GM21515 (cell line): Measurements from ENCODE around the gene XRN2.

Experiments
- ATAC-seq: cut with Tn5 transposase; IDR thresholded peaks from one replicate; pipeline ENCODE4 v1.9.1; 2021; ENCODE audit not compliant: unreplicated experiment

The XRN2 gene

DNA sequence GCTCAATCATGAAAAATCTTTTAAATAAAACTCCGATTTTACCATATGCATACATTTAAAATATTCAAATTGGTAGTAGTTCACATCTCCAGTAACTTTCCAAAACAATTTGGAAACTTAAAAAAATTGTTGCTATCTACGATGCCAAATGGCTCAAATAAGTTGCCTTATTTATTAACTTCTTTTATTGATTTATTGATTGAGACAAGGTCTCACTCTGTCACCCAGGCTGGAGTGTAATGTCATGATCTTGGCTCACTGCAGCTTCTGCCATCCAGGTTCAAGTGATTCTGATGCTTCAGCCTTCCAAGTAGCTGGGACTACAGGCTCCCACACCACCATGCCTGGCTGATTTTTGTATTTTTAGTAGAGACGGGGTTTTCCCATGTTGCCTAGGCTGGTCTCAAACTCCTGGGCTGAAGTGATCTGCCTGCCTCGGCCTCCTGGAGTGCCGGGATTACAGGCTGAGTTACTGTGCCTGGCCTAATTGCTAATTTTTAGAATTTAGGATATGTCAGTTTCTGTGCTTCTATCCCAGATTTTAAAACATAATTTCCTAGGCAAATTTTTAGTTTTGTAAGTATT is 81.3 kb downstream of the XRN2 start:
- ATAC-seq = no peak

DNA sequence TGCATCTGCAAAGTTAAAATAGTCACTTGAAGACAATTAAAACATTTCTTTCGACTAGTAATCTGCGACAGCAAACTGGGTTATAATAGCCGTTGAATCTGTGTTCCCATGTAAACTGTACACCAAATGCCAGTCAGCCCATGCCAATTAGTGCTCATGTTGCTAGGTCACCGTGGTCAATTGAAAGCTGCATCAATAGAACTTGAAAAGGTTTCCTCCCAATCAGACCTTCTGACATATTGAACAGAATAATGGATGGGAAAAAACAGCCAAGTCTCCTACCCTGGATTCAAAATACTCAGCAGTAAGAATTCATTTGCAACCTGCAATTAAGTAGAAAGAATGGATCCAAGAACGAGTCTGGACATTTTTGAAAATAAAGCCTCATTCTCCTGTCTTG is 83.0 kb downstream of the XRN2 start:
- no peak for ATAC-seq

- no peak for ATAC-seq
These were observed 84.4 kb downstream of the XRN2 start for GRCh38 chr20:21387528-21387927.

- no peak for ATAC-seq
These were observed 85.4 kb downstream of the XRN2 start for GRCh38 chr20:21388566-21388965.

DNA sequence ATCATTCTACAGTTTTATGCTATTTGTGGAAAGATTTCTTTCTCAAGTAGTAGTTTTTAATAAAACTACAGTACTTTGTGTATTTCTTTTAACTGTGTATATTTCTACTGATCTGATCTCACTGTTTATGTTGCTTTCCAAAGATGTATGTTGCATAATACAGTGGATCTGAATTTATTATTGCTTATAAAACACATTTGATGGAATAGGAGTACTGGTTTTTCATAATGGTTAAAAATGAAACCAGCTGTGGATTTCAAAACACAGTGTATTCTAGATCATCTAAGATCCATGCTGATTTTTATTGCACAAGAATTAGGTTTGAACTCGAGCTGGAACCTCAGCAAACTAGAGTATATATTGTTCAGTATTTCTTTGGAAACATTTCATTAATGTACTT is 86.2 kb downstream of the XRN2 start:
- ATAC-seq = no peak

DNA sequence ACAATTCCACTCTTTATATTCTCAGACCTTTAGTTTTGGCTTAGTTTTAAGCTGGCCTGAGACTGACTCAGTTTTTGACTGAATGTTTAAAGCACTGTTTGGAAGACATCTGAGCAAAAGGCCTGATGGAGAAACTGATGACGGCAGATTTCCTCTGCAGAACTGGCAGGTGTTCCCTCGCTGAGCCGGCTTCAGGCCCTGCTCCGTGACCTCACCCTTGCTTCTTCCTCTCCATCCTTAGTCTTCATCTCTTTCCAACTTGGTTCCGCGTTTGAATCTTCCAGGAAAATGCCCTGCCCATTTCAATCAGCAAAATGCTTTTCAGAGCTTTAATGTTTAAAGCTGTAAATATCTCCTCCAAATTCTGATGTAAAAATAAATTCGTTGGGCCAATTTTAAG is 87.6 kb downstream of the XRN2 start:
- no peak for ATAC-seq

- no peak for ATAC-seq
These were observed 88.2 kb downstream of the XRN2 start for GRCh38 chr20:21391185-21391971.

DNA sequence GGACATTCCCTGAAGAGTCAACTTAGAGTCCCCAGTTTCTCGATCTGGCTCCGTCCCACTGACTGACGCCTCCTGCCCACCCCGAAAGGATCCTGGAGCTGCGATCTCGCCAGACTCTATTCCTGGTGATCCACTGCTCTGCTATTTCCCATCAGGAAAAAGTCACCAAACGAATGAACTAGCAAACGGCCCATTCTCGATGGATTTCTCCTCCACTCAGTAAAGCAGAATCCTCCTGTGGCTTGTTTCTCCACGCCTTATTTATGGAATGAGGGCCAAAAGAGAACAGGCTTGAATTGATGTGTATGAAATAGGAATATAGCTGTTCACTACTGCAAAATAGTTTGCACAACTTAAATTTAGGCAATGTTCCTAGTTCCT is 88.8 kb downstream of the XRN2 start:
- no peak for ATAC-seq

DNA sequence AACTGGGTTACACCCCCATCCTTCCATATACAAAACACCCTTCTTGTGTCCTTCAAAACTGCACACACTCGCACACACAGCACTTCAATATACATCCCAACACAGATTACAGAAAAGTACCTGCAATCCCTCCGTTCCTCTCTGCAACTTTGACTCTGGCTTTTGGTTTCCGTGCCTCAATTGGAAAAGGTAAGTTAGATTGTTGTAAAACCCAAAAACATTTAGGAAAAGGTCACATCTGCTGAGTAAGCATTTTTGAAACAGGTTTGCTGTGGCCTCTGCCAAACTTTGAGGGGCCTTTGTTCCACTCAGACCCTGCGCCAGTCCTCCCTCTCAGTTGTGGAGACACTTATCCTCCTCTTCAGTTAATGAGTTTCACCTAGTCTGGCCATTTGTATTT is 90.0 kb downstream of the XRN2 start:
- no peak for ATAC-seq

DNA sequence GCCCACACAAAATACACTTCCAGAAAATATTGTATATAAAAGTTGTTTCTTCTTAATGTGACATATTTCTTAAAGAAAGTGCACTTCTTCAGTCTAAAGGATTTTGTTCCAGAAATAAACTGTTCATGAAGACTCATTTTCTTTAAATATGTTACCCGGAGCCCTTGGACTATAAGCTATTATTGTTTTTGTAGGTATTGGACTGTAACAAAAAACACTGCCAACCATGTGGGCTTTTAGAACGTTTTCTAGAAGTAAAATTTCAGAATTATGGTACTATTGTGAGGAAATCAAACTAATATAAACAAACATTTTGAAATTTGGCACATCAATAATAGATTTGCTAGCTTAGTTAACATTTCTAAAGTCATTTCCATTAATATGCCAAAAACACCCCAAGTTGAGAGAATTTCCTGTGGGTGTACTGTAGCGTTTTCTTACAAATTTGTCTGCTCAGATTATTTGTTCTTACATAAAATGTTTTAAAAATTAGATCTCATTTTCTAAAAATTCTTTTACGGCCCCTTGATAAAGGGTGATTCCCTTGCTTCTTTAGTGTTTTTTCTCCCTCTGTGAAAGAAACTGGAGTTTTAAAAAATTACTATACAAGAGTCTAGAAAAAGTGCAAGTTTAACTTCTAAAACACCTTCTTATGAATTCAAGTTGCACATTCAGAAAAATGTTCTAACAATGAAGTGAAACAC is 90.8 kb downstream of the XRN2 start:
- ATAC-seq = no peak

- no peak for ATAC-seq
These were observed 91.4 kb downstream of the XRN2 start for GRCh38 chr20:21394551-21394950.

GRCh38 chr20:21395051-21395665 is 92.0 kb downstream of the XRN2 start:
- ATAC-seq = no peak

DNA sequence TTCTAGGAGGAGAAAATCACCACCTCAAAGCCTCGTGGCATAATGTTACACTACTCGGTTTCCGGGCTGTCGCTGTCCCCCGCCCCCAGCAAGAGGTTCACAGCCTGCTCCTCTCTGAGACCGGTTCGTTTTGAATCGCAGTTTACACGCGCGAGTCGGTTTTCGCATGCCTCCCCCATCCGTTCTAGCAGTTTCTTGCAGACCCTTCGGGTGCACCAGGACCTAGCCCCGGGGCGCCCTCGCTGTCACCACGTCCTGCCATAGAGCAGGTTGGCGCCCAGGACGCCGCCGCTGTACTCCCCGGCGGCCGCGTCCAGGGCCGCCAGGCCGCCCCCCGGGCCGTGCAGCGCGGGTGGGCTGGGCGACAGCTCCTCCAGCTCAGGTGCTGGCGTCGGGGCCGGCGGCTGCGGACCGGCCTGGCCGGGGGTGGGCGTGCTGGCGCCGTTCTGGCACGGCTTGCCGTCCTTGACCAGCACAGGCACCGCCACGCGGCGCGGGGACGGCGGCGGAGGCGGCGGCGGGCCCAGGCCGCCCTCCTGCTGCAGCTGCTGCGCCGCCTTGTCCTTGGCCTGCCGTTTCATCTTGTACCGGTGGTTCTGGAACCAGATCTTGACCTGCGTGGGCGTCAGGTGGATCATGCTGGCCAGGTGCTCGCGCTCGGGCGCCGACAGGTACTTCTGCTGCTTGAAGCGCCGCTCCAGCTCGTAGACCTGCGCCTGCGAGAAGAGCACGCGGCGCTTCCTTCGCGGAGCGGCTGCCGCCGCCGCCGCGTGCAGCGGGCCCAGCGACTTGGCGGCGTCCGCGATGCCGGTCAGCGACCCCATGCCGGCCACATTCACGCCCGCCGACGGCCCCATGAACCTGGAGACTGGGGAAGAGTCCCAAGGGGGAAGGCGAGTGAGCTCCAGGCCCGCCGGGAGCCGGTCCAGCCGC is 92.8 kb downstream of the XRN2 start:
- no peak for ATAC-seq

- ATAC-seq = no peak
These were observed 93.6 kb downstream of the XRN2 start for GRCh38 chr20:21396599-21397340.

- no peak for ATAC-seq
These were observed 94.4 kb downstream of the XRN2 start, which contains the start of gene NKX2-4 for GRCh38 chr20:21397341-21398108. NKX2-4 (minus strand) TSS chr20:21397526; CDS start chr20:21397399, 127 bp downstream.

GRCh38 chr20:21398109-21399004 is 95.2 kb downstream of the XRN2 start:
- no peak for ATAC-seq

GRCh38 chr20:21399005-21399475 is 95.9 kb downstream of the XRN2 start:
- no peak for ATAC-seq

GRCh38 chr20:21411725-21412124 is 108.6 kb downstream of the XRN2 start:
- ATAC-seq = no peak
